LHCN-M2 (cell line): ENCODE results near the gene TGDS. TPM values are rescaled to one million over a fixed set of nuclear protein-coding genes. Genes with fewer than 3 reads are reported as not detected.
"Not testable (repeated sequence)": the region's sequence is repeated elsewhere in the genome, so short reads cannot be mapped to it uniquely, and the experiment has no call there.

Source experiments
- DNase-seq: peaks from one replicate; pipeline ENCODE4 v3.0.0-alpha.2; 2012; ENCODE audit warnings: low read depth
- polyA plus RNA-seq: library from polyadenylated mRNA; unstranded; fragments of >200 nt; gene quantifications from one replicate; pipeline ENCODE4 v1.2.1, GENCODE V29; 2012; ENCODE audit warnings: missing spikeins
- total RNA-seq: library from RNA; depleted of rRNA; stranded (reverse); fragments of >200 nt; gene quantifications from 2 replicates; pipeline ENCODE4 v1.2.3, GENCODE V29; 2014; rRNA removed

TGDS gene, protein sequence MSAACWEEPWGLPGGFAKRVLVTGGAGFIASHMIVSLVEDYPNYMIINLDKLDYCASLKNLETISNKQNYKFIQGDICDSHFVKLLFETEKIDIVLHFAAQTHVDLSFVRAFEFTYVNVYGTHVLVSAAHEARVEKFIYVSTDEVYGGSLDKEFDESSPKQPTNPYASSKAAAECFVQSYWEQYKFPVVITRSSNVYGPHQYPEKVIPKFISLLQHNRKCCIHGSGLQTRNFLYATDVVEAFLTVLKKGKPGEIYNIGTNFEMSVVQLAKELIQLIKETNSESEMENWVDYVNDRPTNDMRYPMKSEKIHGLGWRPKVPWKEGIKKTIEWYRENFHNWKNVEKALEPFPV
- total RNA-seq = 11.7 TPM in 2 replicates
- polyA plus RNA-seq = 3.9 TPM

DNA sequence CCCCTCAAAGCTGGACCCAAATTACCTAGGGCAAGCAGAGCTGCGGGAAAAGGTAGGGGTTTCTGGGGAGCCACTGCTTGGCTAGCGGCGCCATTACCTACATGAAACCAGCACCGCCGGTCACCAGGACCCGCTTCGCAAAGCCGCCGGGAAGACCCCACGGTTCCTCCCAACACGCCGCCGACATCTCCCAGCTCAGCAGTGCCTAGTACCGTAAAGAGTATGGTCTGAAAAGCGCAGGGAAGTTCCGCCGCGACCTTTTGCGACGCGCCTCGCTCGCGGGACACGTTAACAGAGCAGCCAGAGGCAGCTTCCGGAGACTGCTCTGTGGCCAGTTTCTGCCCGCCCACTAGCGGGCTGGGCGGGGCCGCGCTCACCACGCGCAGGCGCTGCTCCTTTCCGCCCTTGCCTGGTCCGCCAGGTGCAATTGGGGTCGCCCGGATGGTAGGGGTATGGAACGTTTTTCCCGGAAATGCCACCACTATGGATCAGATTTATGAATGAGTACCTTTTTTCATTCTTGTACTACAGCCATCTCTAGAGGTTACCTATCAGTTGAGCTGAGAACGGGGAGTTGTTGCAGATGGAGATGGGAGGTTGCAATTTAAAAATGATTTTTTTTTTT is at the start of gene TGDS:
Gene TGDS (minus strand): TSS at position 203 of the 625 bp plus-strand sequence. CDS start 16 bp downstream, at position 187.
- DNase-seq = peak; percentile 91

DNA sequence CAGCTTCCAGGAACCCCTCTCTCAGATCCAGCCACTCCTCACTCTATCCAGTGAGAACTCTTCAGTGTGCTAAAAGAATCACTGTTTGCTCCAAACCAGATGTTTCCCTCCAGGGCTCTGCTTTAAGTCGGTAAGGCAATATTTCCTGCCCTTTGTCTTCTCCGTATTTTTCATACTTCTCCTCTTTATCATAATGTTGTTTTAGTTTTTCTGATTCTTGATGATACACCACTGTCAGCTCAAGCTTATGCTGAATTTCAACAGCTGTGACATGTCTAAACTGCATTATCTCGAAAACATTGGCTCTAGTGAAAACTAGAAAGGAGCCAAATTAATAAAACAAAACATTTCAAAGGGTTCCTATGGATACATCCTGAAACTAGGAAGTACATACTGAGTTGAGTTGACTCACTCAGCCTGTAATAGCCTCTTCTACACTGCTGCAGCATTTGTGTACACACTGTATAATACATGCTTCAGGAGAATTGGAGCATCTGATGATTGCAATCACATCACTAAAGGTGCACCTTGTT is 45.5 kb upstream of the TGDS start:
- peak; percentile 84 for DNase-seq

DNA sequence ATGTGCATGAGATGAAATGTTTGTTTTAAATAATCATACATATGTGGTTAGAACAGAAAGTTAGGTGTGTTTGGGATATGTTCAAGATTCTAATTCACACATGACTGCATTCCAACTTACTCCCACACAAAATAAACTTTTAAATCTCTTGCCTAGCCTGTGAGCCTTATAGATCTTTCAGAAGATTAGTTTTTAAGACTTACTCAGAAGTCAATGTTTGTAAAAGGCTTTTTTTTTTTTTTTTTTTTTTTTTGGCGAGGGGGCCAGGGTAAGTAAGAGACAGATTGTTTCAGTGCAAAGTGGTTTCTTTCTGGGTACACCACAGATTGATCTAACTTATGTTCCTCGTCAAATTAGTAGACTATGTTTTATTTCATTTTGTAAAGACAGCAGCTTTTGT is 44.8 kb upstream of the TGDS start:
- no peak for DNase-seq

DNA sequence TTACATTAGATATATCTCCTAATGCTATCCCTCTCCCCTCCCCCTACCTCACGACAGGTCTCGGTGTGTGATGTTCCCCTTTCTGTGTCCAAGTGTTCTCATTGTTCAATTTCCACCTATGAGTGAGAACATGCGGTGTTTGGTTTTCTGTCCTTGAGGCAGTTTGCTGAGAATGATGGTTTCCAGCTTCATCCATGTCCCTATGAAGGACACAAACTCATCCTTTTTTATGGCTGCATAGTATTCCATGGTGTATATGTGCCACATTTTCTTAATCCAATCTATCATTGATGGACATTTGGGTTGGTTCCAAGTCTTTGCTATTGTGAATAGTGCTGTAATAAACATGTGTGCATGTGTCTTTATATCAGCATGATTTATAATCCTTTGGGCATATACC is 41.7 kb upstream of the TGDS start:
- not testable (repeated sequence) for DNase-seq

DNA sequence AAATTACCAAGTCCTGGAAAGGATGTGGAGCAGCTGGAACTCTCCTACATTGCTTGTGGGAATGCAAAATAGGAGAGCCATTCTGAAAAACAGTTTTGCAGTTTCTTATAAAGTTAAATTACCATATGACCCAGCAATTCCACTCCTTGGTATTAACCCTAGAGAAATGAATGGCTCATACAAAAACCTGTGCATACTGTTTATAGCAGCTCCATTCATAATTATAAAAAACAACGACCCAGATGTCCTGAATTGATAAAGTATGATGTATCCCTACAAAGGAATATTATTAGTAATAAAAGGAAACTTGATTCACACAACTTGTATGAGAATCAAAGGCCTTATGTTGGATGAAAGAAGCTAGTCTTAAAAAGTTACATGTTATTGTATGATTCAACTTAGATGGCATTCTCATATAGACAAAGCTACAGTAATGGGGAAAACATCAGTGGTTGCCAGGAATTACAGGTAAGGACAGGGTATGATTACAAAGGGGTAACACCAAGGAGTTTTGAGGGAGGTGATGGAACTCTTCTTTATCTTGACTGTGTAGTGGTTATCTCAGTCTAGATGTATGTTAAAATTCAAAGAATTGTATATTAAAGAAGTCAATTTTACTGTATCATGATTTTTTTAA is 41.1 kb upstream of the TGDS start:
- no peak for DNase-seq

DNA sequence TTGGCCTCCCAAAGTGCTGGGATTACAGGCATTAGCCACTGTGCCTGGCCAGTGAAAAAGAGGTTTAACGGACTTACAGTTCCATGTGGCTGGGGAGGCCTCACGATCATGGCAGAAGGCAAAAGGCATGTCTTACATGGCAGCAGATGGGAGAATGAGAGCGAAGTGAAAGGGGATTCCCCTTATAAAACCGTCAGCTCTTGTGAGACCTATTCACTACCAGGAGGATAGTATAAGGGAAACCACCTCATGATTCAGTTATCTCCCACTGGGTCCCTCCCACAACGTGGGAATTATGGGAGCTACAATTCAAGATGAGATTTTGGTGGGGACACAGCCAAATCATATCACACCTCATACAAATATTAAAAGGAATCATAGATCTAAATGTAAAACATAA is 40.1 kb upstream of the TGDS start:
- DNase-seq = not testable (repeated sequence)

DNA sequence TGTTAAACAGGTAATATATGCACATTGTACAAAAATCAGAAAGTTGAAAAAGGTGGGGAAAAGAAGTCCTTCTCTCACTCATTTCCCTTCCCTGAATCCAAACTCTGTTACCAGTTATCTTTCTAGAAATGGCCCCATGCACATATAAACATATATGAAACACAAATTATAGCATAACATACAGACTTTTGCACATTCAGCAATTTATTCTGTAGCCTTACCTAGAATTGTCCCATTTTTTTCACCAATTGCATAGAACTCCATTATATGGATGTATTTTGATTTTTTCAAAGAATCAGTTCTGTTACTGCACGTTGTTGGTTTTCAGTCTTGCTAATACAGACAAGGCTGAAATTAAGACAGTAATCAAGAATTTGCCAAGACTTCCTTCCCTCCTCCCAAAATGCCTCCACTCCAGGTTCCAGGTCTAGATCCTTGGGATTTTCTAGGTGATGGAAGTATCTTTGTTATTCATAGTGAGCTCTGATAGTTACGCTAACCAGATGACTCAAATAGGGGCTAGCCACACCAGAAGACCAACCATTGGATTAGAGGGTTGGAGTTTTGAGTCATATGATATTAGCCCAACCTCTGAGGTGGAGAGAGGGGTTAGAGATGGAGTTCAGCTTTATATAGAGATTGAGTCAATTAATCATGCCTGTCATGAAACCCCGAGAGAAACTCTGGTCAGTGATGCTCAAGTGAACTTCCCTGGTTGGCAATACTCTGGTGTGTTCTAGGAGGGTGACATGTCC is 36.5 kb upstream of the TGDS start:
- DNase-seq = no peak

DNA sequence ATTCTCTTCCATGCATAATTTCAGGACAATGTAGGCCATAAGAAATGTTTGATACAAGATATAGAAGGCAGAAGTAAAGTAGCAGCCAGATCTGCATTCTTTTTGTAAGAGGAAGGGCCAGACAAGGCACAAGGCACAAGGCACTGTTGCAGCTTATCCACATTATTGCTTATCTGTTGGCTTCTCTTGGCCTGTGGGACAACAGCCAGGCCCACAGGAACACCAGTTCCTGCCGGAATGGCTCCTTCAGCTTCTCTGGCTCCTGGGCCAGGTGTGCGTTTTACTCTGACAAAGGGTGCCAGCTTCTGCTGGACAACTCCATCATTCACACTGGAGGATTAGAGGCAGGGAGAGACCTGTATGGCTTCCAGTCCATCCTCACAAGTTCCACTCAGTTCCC is 34.9 kb upstream of the TGDS start:
- no peak for DNase-seq

DNA sequence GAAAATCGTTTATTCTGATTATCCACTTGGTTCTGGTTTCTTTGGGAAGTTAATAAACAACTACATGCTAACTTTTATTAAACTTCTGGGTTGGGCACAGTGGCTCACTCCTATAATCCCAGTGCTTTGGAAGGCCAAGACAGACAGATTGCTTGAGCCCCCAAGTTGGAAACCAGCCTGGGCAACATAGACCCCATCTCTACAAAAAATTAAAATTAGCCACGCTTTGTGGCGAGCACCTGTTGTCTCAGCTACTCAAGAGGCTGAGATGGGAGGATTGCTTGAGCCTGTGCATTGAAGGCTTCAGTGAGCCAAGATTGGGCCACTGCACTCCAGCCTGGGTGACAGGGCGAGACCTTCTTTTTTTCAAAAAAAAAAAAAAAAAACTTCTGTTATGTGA is 27.4 kb upstream of the TGDS start:
- DNase-seq = no peak

DNA sequence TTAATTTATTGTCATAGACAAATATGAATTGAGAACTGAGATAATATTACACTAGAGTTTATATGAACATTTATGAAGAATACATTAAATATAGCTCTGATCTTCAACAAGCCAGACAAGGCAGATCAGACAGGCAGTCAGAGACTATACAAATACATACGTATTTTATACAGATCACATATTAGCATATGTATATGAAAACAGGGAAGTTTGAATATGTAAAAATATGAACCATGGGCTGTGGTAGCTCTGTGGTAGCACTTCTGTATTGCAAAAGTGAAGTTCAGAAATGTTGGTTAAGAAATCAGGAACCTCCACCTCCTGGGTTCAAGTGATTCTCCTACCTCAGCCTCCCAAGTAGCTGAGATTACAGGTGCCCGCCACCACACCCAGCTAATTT is 26.4 kb upstream of the TGDS start:
- DNase-seq = no peak

DNA sequence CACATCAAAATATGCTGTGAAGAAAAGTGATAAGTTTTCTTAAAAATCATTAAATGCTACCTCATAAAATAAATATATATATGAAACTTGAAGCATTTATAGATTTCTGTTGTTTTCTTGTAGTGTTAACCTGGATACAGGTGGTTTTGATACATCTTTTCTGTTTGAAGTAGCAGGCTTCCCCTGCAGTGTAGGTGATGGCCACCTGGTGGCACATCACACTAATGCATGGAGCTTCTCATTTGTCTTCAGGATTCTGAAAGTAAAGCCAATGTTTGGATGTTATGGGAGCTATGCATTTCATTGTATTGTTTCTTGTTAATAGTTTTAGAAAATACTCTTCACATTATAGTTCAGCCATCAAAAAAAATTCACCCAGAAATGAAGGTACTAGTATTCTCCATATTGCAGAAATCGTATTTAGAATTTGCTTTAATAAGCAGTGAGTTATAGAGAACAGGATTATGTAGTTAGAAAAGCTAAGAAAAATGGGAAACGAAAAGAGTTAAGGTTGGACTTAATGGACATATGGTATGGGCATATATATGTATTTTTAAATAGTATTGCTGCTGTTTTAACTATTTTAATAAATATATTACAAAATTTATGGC is 24.4 kb upstream of the TGDS start:
- no peak for DNase-seq

DNA sequence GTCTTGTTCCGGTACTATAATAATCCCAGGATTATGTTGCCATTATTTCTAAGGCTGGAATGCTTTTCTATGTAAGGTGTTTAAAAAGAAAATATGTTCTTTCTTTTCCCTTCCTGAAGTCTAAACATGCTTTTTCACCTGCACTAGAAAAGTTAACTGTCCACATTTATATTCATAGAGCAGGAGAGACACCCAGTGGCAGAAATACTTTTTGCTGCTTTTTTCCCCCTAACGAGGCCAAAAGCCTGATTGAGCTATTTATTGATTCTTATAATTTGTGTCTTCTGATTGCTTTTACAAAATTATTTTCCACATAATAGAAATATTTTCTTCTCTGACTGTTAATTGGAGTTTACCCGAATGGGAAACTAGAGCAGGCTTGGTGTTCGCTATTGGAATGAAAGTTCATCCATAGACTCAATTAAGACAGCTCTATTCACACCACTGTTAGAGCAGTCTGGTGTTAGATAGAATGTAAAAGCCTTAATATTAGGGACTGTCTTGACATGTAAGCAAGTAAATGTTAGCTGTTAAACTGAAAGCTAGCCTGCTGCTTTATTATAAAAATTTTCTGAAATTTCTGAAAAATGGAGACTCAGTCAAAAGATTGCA is 21.5 kb upstream of the TGDS start:
- DNase-seq = no peak

DNA sequence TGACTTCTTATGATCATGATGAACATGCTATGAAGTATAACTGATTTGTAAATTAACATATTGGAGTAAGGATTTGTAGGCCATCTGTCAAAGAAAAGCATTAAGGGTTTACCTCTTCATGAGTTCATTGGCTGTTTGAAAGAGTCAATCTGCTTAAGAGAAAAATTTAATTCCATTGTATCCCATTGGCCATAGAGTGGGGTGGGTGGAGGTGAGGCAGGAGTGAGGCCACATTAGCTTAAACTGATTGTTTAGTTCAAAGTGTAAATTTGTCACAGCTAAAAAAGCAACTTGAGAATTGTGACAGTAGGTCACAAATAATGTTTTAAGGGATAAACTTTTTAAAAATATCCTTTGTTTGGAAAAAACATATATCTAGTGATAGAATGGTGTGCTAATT is 17.1 kb upstream of the TGDS start:
- no peak for DNase-seq

DNA sequence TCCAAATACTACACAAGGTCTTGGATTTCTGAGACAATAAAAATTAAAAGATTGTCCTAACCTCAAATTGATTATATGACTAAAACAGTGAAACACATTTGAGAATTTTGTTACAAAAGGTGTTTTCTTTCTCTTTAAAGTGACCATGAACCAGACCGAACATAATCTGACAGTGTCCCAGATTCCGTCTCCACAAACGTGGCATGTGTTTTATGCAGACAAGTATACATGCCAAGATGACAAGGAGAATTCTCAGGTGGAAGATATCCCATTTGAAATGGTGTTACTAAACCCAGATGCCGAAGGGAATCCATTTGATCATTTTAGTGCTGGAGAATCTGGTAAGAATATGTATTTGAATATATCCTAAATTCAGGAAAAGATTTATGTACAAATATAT is 16.1 kb upstream of the TGDS start:
- DNase-seq = no peak

DNA sequence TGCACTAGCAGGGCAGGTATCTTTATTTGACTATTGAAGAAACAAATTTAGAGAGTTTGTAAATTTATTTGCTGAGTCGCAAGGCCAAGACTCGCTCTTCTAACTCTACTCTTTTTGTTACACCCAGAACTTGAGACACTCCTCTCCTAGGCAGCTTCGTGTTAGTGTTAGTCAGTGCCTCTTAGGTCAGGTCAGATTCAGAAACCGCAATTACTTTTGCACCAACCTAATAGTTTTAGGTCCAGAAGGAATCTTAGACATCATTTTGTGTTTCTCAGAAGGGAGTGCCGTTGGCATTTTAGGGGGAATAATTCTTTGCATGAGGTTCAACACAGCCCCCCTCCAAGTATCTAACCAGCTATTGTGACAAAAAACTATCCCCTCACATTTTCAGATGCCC is 14.5 kb upstream of the TGDS start:
- DNase-seq = no peak

DNA sequence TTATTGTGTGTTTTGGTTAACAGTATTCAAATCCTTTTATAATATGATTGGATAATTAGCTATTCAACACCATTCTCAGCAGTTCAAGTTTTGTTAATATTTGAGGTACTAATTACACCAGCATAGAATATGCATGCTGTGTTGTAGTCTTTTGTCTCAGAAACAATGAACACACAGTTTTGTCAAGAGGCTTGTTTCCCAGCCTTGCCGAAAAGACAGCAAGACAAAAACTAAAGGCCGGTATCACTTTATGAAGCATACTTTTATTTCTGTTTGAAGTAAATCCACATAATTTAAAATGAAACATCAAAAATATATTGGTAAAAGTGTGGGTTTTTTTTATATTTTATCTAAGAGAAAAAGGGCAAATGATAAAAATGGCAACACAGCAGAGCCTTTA is 13.2 kb upstream of the TGDS start:
- DNase-seq = no peak

DNA sequence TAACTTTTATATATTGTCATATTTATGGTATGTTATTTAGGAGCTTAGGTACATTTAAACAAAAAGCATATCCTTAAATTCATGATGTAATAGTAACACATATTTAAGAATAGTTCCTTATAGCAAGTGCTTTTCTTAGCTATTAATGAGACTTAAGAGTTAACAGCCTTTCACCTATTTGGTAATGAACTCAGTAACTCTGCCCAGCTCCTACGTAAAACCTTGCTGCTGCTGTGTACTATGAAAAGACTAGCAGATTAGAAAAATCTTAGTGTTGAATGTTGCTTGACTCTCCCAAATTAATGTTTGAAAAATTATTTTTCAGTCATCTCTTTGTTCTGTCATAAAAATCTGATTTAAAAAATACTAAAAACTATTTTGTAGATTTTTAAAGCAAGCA is 12.6 kb upstream of the TGDS start:
- DNase-seq = no peak

DNA sequence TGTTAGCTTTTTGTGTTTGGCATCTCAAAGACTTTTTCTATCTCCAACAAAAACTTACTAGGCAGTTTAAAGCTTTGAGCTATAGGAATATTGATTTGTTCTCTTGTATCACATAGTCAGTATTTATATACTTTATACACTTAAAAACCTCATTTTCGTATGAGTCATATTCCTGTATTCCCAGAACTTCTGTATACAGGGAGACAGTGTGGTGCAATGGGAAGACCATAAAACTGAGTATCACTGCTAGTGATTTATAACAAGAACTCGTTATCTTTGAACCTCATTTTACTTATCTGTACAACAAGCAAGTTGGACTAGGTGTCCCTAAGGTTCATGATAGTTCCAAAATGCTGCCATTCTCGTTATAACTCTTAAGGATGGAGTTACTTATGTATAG is 12.0 kb upstream of the TGDS start:
- no peak for DNase-seq

DNA sequence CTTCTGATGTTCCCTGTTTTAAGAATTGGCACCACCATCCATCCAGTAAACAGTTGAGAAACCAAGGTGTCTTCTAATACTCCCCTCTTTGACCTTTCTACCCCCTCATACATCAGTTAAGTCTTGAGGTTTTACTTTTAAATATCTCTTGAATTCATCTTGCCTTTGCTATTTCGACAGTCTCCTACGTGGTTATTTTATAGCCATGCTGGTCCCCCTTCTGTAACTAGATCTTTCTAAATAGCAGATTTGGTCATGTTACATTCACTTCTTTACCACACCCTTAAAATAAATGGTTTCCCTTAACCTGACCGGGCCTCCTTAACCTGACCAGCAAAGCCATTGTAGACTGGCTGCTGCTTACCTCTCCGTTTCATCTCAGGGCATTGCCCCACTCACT is 11.1 kb upstream of the TGDS start:
- DNase-seq = no peak

DNA sequence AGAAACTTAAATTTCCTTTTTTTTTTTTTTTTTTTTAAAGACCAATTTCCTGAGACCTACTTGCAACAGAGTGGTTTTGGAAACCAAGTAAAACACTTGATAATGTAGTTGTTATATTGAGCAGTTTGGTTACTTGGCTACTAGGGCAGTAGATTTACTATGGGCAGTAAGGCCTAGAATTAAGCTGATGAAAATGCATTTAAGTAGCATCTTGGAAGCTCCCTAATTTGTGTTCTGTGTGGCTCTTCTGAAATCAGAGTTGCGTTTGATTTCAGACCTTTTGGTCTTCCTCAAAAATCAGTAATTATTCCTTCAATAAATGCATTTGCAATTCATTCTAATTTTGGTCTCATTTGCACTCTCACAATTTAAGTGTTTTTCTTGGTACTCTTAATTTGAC is 6.5 kb upstream of the TGDS start:
- DNase-seq = no peak
